Gastroesophageal sphincter (tissue), 3 donors: Measurements from ENCODE around the gene ID1.

ENCODE experiments used
- CTCF ChIP-seq, 4 experiments: fragments of 200-600 bp in 2 of 4; fragments of 450-650 bp in 2 of 4; sonication (generic) in 1 of 4; IDR thresholded peaks; one replicate each; pipeline ENCODE4 v1.5.1; 2017 to 2019; ENCODE audit warnings: antibody characterized with exemption in 4 of 4, mild to moderate bottlenecking in 2 of 4, moderate library complexity in 2 of 4
- POLR2AphosphoS5 ChIP-seq: sonication (generic); formaldehyde crosslinking; IDR thresholded peaks from one replicate; pipeline ENCODE4 v1.6.1; 2017; ENCODE audit warnings: antibody characterized with exemption

DNA sequence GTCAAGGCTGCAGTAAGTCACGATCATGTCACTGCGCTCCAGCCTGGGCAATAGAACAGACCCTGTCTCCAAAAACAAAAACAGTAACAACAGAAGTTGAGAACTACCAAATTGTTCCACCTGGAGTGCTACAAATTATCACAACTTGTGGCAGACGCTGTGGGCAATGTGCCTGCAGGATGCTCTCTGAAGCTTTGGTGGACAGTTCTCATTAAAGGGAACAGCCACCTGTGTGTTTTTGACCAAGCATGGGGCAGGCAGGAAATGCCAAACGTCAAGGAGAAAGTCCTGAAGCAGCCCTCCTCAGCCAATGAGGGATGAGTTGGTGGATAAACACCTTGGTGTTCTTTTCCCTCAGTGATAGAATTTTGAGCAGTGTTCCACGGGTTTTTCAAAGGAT, 48.5 kb downstream of the ID1 start:
- TF ChIP-seq POLR2AphosphoS5 (no peak), CTCF (IDR thresholded peaks at IDR 0.05) (no peak)
